Activated B cell treated with CpG ODN at 0.5 μM for 24 hours (primary cell): ENCODE results near the gene CASZ1. TPM values are rescaled to one million over a fixed set of nuclear protein-coding genes. Genes with fewer than 3 reads are reported as not detected.

Source experiments
- ATAC-seq: fragments of 200-7000 bp; cut with Tn5 transposase; one replicate; pipeline ENCODE4 v1.10.0; 2021; ENCODE audit warnings: low read depth, mild to moderate bottlenecking, moderate library complexity
- CTCF ChIA-PET: fragments of 350-600 bp; sonication (Branson Sonifier 250); formaldehyde crosslinking; loops from one replicate; lab custom pipeline; 2021; ENCODE audit warnings: antibody characterized with exemption; lab: Charles Lee
- POLR2A ChIA-PET: fragments of 350-600 bp; sonication (Branson Sonifier 250); formaldehyde crosslinking; loops from one replicate; lab custom pipeline; 2021; ENCODE audit warnings: antibody characterized with exemption; lab: Charles Lee
- DNase-seq: peaks from one replicate; pipeline ENCODE4 v3.0.0; 2022
- H3K27ac Mint-ChIP-seq: one replicate; pipeline ENCODE4 v1.8.0; 2020; ENCODE audit warnings: mixed read lengths
- H3K27me3 Mint-ChIP-seq: one replicate; pipeline ENCODE4 v1.8.0; 2021; ENCODE audit warnings: mixed read lengths
- H3K36me3 Mint-ChIP-seq: one replicate; pipeline ENCODE4 v1.8.0; 2021; ENCODE audit warnings: low read depth, mixed read lengths
- H3K4me1 Mint-ChIP-seq: one replicate; pipeline ENCODE4 v1.8.0; 2021; ENCODE audit warnings: mixed read lengths
- H3K4me3 Mint-ChIP-seq: one replicate; pipeline ENCODE4 v1.8.0; 2020; ENCODE audit warnings: mild to moderate bottlenecking, mixed read lengths
- H3K9me3 Mint-ChIP-seq: one replicate; pipeline ENCODE4 v1.8.0; 2020; ENCODE audit warnings: mixed read lengths
- intact Hi-C: fragments of 100-400 bp; cut with micrococcal nuclease; formaldehyde crosslinking; loops from one replicate; pipeline ENCODE4 v1.15.1; 2024
- total RNA-seq: library from RNA; stranded (reverse); gene quantifications from 2 replicates; pipeline ENCODE4 v1.2.3, GENCODE V29; 2022
- TF ChIP-seq, protein P1 (sequence below): fragments of 200-600 bp; IDR thresholded peaks from one replicate; pipeline ENCODE4 v1.8.0; 2022; ENCODE audit warnings: antibody characterized with exemption, mild to moderate bottlenecking

Gene CASZ1
- total RNA-seq, 1 donor from 2014 or later = 35.6 TPM

DNA sequence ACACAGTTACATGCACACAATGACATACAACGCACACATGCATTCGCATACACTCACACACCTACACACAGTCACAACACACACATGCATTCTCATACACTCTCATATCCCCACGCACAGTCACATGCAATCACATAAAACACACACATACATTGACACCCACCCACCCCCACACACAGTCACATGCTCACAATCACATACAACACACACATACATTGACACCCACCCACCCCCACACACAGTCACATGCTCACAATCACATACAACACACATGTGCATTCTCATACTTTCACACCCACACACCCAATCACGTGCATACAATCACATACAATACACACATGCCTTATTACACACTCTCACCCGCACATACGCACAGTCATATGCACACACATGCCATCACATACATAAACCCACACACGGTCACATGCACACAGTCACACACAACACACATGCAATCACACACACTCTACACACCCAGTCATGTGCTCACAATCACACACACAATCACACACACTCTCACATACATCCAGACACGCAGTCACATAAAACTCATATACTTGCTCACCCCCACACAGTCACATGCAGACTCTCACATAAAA is 134.3 kb downstream of the CASZ1 start:
- no peaks in the 10 kb centered on the region for H3K9me3 Mint-ChIP-seq
- no peak for ATAC-seq
- ChIA-PET POLR2A (no interaction called here), CTCF (no interaction called here)
- H3K4me3 Mint-ChIP-seq = no peak overlapping the region
- H3K36me3 Mint-ChIP-seq = peaks cover 22% of the 10 kb centered on the region
- H3K27me3 Mint-ChIP-seq = no peaks in the 10 kb centered on the region
- TF ChIP-seq, protein P1, sequence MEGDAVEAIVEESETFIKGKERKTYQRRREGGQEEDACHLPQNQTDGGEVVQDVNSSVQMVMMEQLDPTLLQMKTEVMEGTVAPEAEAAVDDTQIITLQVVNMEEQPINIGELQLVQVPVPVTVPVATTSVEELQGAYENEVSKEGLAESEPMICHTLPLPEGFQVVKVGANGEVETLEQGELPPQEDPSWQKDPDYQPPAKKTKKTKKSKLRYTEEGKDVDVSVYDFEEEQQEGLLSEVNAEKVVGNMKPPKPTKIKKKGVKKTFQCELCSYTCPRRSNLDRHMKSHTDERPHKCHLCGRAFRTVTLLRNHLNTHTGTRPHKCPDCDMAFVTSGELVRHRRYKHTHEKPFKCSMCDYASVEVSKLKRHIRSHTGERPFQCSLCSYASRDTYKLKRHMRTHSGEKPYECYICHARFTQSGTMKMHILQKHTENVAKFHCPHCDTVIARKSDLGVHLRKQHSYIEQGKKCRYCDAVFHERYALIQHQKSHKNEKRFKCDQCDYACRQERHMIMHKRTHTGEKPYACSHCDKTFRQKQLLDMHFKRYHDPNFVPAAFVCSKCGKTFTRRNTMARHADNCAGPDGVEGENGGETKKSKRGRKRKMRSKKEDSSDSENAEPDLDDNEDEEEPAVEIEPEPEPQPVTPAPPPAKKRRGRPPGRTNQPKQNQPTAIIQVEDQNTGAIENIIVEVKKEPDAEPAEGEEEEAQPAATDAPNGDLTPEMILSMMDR = no peak
- H3K4me1 Mint-ChIP-seq = no peaks in the 10 kb centered on the region
- intact Hi-C loops = no loop called here
- no peak for DNase-seq
- no peak overlapping the region for H3K27ac Mint-ChIP-seq

DNA sequence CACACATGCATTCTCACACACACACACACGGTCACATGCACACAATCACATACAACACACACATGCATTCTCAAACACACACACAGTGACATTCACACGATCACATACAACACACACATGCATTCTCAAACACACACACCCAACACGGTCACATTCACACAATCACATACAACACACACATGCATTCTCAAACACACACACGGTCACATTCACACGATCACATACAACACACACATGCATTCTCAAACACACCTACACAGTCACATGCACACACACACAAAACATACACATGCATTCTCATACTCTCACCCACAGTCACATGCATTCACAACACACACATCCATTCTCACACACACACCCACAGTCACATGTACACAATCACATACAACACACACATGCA is 135.0 kb downstream of the CASZ1 start:
- no peak for ATAC-seq
- Mint-ChIP-seq H3K4me1 (no peaks in the 10 kb centered on the region), H3K27me3 (no peaks in the 10 kb centered on the region), H3K4me3 (no peak overlapping the region), H3K27ac (no peak overlapping the region), H3K9me3 (no peaks in the 10 kb centered on the region), H3K36me3 (peaks cover 22% of the 10 kb centered on the region)
- TF ChIP-seq, protein P1 = no peak
- POLR2A ChIA-PET = no interaction called here
- no peak for DNase-seq
- intact Hi-C loops = no loop called here
- CTCF ChIA-PET = no interaction called here

DNA sequence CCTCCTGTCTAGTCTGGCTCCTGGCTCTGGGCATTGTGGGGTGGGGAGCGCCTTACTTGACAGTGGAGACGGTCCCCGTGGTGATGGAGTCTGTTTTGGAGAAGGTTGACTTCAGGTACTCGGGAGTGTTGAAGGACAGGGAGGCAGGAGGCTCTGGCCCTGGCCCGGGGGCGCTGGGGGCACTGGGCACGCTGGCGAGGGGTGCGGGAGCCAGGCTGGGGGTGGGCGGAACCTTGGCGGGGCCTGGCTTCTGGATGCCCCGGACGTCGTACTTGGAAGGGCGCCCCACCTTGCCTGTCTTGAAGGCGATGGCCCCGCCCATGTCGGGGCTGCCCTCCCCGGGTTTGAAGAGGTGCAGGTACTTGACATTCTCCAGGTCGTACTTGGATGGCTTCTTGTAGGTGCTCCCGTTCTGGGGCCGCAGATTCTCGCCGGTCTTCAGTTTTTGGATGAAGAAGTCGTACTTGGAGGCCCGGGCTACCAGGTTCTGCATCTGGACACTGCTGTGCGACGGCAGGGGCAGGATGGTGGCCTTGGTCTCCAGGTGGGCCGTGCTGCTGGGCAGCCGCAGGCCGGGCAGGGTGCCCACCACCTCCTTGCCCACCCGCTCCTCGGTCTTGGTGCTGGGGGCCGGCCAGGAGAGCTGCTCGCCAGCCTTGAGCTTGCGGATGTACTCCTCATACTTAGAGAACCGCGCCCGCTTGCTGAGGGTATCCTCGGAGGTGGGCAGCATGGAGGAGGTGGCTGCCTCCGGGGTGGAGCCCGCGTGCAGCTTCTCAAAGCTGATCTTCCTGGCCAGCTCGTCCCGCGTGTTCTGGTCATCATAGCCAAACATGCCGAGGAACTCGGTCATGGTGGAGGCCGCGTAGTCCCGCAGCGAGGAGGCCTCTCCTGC is 136.6 kb downstream of the CASZ1 start:
- CTCF ChIA-PET = no interaction called here
- intact Hi-C loops = no loop called here
- Mint-ChIP-seq H3K4me3 (no peak overlapping the region), H3K9me3 (no peaks in the 10 kb centered on the region), H3K4me1 (no peaks in the 10 kb centered on the region), H3K27me3 (no peaks in the 10 kb centered on the region), H3K27ac (no peak overlapping the region), H3K36me3 (peaks cover 22% of the 10 kb centered on the region)
- TF ChIP-seq, protein P1 = no peak
- ATAC-seq = no peak
- DNase-seq = no peak
- POLR2A ChIA-PET = no interaction called here

DNA sequence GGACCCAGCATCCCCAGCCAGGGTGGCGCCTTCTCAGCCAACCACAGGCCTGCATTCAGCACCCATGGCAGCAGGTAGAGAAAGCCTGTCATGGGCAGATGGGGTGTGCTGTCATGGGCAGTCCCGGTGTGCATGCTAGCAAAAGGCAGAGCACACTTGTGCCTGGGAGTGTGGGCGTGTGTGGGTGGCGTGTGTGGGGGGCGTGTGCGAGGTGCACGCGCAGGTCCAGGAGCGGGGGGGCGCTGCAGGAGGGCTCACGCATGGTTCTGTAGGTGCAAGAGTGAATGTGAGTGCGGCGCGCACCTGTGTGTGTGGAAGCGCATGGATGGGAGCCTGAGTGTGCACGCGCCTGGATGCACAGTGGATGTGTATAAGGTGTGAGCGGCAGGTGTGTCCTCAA is 137.2 kb downstream of the CASZ1 start:
- ATAC-seq = no peak
- DNase-seq = no peak
- Mint-ChIP-seq H3K36me3 (peaks cover 27% of the 10 kb centered on the region), H3K4me3 (no peak overlapping the region), H3K4me1 (no peaks in the 10 kb centered on the region), H3K27me3 (no peaks in the 10 kb centered on the region), H3K27ac (no peak overlapping the region), H3K9me3 (no peaks in the 10 kb centered on the region)
- intact Hi-C loops = no loop called here
- CTCF ChIA-PET = no interaction called here
- TF ChIP-seq, protein P1 = no peak
- POLR2A ChIA-PET = no interaction called here

DNA sequence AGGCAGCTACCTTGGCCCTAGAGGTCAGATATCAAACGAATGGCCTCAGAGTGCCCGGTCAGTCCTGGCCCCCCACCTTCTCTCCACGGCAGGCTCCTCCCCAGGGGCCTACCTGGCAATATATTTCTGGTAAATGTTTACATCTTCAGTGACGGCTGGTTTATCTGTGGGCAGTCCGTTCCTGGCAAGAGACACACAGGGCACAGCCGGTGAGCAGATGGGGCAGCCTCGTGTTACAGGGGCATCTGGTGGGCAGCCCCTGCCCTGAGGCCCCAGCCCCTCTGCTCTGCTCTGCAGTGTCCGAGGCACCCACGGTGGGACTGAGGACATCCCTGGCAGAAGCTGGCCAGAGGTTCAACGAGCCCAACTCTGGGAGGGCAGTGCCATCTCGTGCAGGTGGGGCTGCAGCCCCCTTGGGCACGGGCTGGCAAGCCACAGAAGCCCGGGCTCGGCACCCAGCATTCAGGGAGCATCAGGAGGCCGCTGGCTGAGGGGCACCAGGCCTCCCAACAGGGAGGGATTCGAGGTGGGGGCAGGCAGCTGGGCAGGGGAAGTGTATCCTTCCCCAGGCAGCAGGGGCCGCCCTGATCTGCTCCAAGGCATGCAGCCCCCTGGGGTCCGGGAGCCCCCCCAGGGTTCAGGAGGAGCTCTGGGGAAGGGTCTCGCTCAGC is 137.9 kb downstream of the CASZ1 start:
- Mint-ChIP-seq H3K4me3 (no peak overlapping the region), H3K4me1 (no peaks in the 10 kb centered on the region), H3K36me3 (peaks cover 30% of the 10 kb centered on the region), H3K27ac (no peak overlapping the region), H3K27me3 (no peaks in the 10 kb centered on the region), H3K9me3 (no peaks in the 10 kb centered on the region)
- DNase-seq = no peak
- TF ChIP-seq, protein P1 = no peak
- CTCF ChIA-PET = no interaction called here
- POLR2A ChIA-PET = no interaction called here
- ATAC-seq = no peak
- intact Hi-C loops = no loop called here
